K562 (cell line): ENCODE data around the gene SLC19A1. TPM values are rescaled to one million over a fixed set of nuclear protein-coding genes. Genes with fewer than 3 reads are reported as not detected.

Experiments used
- ATAC-seq: fragments of 200-7000 bp; cut with Tn5 transposase; 3 replicates; pipeline ENCODE4 v1.9.1; 2020; ENCODE audit warnings: moderate library complexity
- BruUV-seq: library from RNA; stranded (reverse); fragments of 400-500 nt; replicated peaks from 2 replicates; lab custom pipeline; 2021; lab: Mats Ljungman, UMichigan
- CTCF ChIA-PET: fragments of 300-600 bp; formaldehyde crosslinking; extraction: SDS; loops from one replicate; lab custom pipeline; 2021; ENCODE audit warnings: low intra/inter-chr PET ratio; lab: Yijun Ruan, JAX
- POLR2A ChIA-PET: fragments of 300-600, 350-650 bp; sonication (Branson Sonifier 250); formaldehyde crosslinking; extraction: SDS; loops from one replicate; lab custom pipeline; 2021; ENCODE audit warnings: antibody characterized with exemption, inconsistent platforms; lab: Yijun Ruan, JAX
- DNase-seq, 4 experiments: peaks; one replicate each; pipeline versions ENCODE4 v3.0.0 to v3.0.0-alpha.2; 2011 to 2018; ENCODE audit warnings: low spot score in 3 of 4, mixed read lengths in 3 of 4; ENCODE audit errors: extremely low read depth in 1 of 4
- FAIRE-seq: peaks from 2 replicates; lab custom pipeline; 2011; peaks lifted over from hg19 to GRCh38; lab: Jason Lieb, UNC
- H2AFZ ChIP-seq: 2 replicates; pipeline ENCODE4 v1.6.0; 2011; ENCODE audit warnings: low read depth, low read length, control low read depth, inconsistent platforms
- H3K27ac ChIP-seq: fragments of 200-600 bp; 3 replicates; pipeline ENCODE4 v1.8.0; 2011; ENCODE audit warnings: low read depth, mild to moderate bottlenecking, control low read depth, inconsistent platforms, low read length, moderate library complexity, mixed read lengths; ENCODE audit errors: extremely low read depth
- H3K27me3 ChIP-seq, 2 experiments: fragments of 300-600 bp in 1 of 2; 2 replicates in 1 of 2; 3 replicates in 1 of 2; pipeline versions ENCODE4 v1.6.0 to v1.8.0; 2011; ENCODE audit warnings: inconsistent platforms in 2 of 2, low read length in 2 of 2, mild to moderate bottlenecking in 1 of 2, mixed read lengths in 1 of 2, moderate library complexity in 1 of 2; ENCODE audit not compliant: control insufficient read depth in 2 of 2, insufficient read depth in 2 of 2
- H3K36me3 ChIP-seq: fragments of 300-600 bp; 3 replicates; pipeline ENCODE4 v1.8.0; 2011; ENCODE audit warnings: mild to moderate bottlenecking, low read length, inconsistent platforms; ENCODE audit not compliant: control insufficient read depth, insufficient read depth
- H3K4me1 ChIP-seq, 2 experiments: fragments of 200-600 bp in 1 of 2; replicated peaks in 1 of 2; 2 replicates in 1 of 2; 3 replicates in 1 of 2; pipeline versions ENCODE4 v1.5.1 to v1.8.0; 2011; ENCODE audit warnings: inconsistent platforms in 2 of 2, low read length in 2 of 2, mild to moderate bottlenecking in 1 of 2, mixed read lengths in 1 of 2, moderate library complexity in 1 of 2; ENCODE audit not compliant: control insufficient read depth in 2 of 2, insufficient read depth in 2 of 2
- H3K4me2 ChIP-seq: 2 replicates; pipeline ENCODE4 v1.6.1; 2011; ENCODE audit warnings: low read length, control low read depth, inconsistent platforms, mixed read lengths; ENCODE audit not compliant: insufficient read depth
- H3K4me3 ChIP-seq: fragments of 200-600 bp; sonication (generic), shearing (Covaris generic); 2 replicates; pipeline ENCODE4 v1.5.1; 2016; ENCODE audit warnings: control low read depth, inconsistent platforms
- H3K79me2 ChIP-seq: fragments of 200-600 bp; 3 replicates; pipeline ENCODE4 v1.8.0; 2011; ENCODE audit warnings: low read length, inconsistent platforms; ENCODE audit not compliant: control insufficient read depth, insufficient read depth
- H3K9ac ChIP-seq, 2 experiments: 2 replicates each; pipeline versions ENCODE4 v1.6.0 to v1.6.1; 2011; ENCODE audit warnings: low read depth in 2 of 2, low read length in 2 of 2, control low read depth in 1 of 2, inconsistent platforms in 1 of 2, mild to moderate bottlenecking in 1 of 2, mixed read lengths in 1 of 2; ENCODE audit not compliant: insufficient read depth in 1 of 2
- H3K9me1 ChIP-seq: one replicate; pipeline ENCODE4 v1.6.0; 2011; ENCODE audit warnings: inconsistent platforms, mild to moderate bottlenecking, low read length, moderate library complexity; ENCODE audit not compliant: control insufficient read depth, insufficient read depth
- H3K9me3 ChIP-seq: replicated peaks from 2 replicates; pipeline ENCODE4 v1.5.1; 2011; ENCODE audit warnings: low read depth, low read length, inconsistent platforms; ENCODE audit not compliant: control insufficient read depth, insufficient read depth
- H4K20me1 ChIP-seq: replicated peaks from 2 replicates; pipeline ENCODE4 v1.6.1; 2011; ENCODE audit warnings: low read length, inconsistent platforms, mixed read lengths; ENCODE audit not compliant: control insufficient read depth, insufficient read depth
- BRCA1 ChIP-seq, 2 experiments: fragments of 450-650 bp in 1 of 2; sonication (generic) in 1 of 2; formaldehyde crosslinking in 1 of 2; IDR thresholded peaks; 2 replicates each; pipeline versions ENCODE4 v1.5.0 to v1.6.1; 2017 to 2020; ENCODE audit warnings: mild to moderate bottlenecking in 1 of 2, missing genetic modification reagents in 1 of 2
- NFIC ChIP-seq: fragments of 450-650 bp; IDR thresholded peaks from 2 replicates; pipeline ENCODE4 v1.6.1; 2017; ENCODE audit warnings: mild to moderate bottlenecking, inconsistent platforms
- RFX5 ChIP-seq: IDR thresholded peaks from 2 replicates; pipeline ENCODE4 v1.6.1; 2011; ENCODE audit warnings: low read depth, mild to moderate bottlenecking, improper control_type of control experiment, low read length
- ZHX1 ChIP-seq: fragments of 150-350 bp; conservative IDR thresholded peaks from 2 replicates; pipeline ENCODE4 v1.6.1; 2014; ENCODE audit warnings: low read length
- ZNF143 ChIP-seq: sonication (generic); formaldehyde crosslinking; IDR thresholded peaks from 2 replicates; pipeline ENCODE4 v1.9.0; 2022; ENCODE audit warnings: mild to moderate bottlenecking, missing genetic modification reagents
- WGBS: fragments of 100-300 bp; shearing (Covaris generic); methylation state at CpG from one replicate; pipeline ENCODE4 v1.1.6; 2016; ENCODE audit warnings: low coverage, mixed read lengths; ENCODE audit not compliant: insufficient coverage; ENCODE audit errors: missing lambda C conversion rate; 5-methylcytosine and 5-hydroxymethylcytosine counted together
- in situ Hi-C: fragments of 300-500 bp; cut with MboI; formaldehyde crosslinking; loops from 4 replicates; pipeline ENCODE4 v1.15.0; 2018; ENCODE audit warnings: inconsistent platforms, mixed read lengths
- intact Hi-C: fragments of 100-400 bp; cut with micrococcal nuclease; formaldehyde crosslinking; loops from 2 replicates; pipeline ENCODE4 v1.14.2; 2022
- polyA plus RNA-seq, 8 experiments: library from polyadenylated mRNA; depleted of rRNA in 4 of 8; stranded (reverse) in 5 of 8; unstranded in 3 of 8; fragments of >200 nt; fragmentation: Nextera tagmentation in 2 of 8; fragmentation: Illumina TruSeq in 1 of 8; extraction: Ambion mirVana in 2 of 8; extraction: Trizol in 1 of 8; gene quantifications; 2 replicates each; pipeline versions ENCODE4 v1.2.1 to v1.2.3, GENCODE V29; 2011 to 2014; ENCODE audit warnings: inconsistent platforms in 1 of 8, missing spikeins in 1 of 8
- total RNA-seq, 7 experiments: library from RNA; depleted of rRNA in 6 of 7; stranded (reverse); fragments of >200 nt in 6 of 7; fragmentation: Illumina TruSeq in 2 of 7; extraction: Trizol in 2 of 7; gene quantifications; 2 replicates each; pipeline versions ENCODE4 v1.2.1 to v1.2.3, GENCODE V29; 2011 to 2021; ENCODE audit warnings: low replicate concordance in 1 of 7
- TF ChIP-seq, protein P1 (sequence below), 3 experiments: IDR thresholded peaks in 2 of 3; conservative IDR thresholded peaks in 1 of 3; 2 replicates each; pipeline ENCODE4 v1.5.1; 2011 to 2012; ENCODE audit warnings: low read length in 3 of 3, mild to moderate bottlenecking in 3 of 3, control low read depth in 2 of 3, improper control_type of control experiment in 1 of 3, inconsistent platforms in 1 of 3, low read depth in 1 of 3, mixed read lengths in 1 of 3, moderate library complexity in 1 of 3; ENCODE audit not compliant: insufficient read depth in 2 of 3
- TF ChIP-seq, protein P2 (sequence below): sonication (generic); formaldehyde crosslinking; IDR thresholded peaks from 2 replicates; pipeline ENCODE4 v1.9.0; 2022; ENCODE audit warnings: mild to moderate bottlenecking, missing genetic modification reagents
- TF ChIP-seq, protein P3 (sequence below): fragments of 450-650 bp; conservative IDR thresholded peaks from 2 replicates; pipeline ENCODE4 v1.6.1; 2016; ENCODE audit warnings: missing genetic modification characterization, low read depth, mild to moderate bottlenecking, missing compliant biosample characterization, moderate library complexity

Gene SLC19A1
- total and polyA plus RNA-seq, 9 of the 15 experiments (the other 6 are each of a cell fraction or from before 2014, with no cell fraction given) = 0.65 to 88.7 (median 12.0) TPM

- TF ChIP-seq, protein P1, sequence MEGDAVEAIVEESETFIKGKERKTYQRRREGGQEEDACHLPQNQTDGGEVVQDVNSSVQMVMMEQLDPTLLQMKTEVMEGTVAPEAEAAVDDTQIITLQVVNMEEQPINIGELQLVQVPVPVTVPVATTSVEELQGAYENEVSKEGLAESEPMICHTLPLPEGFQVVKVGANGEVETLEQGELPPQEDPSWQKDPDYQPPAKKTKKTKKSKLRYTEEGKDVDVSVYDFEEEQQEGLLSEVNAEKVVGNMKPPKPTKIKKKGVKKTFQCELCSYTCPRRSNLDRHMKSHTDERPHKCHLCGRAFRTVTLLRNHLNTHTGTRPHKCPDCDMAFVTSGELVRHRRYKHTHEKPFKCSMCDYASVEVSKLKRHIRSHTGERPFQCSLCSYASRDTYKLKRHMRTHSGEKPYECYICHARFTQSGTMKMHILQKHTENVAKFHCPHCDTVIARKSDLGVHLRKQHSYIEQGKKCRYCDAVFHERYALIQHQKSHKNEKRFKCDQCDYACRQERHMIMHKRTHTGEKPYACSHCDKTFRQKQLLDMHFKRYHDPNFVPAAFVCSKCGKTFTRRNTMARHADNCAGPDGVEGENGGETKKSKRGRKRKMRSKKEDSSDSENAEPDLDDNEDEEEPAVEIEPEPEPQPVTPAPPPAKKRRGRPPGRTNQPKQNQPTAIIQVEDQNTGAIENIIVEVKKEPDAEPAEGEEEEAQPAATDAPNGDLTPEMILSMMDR (IDR thresholded peaks at IDR 0.05 in 2 of 3, conservative IDR thresholded peaks at IDR 0.05 in 1 of 3; ENCODE audit: insufficient read depth in 2 of 3, low read depth in 1 of 3, low read length in 3 of 3) = no peak
- no peak for TF ChIP-seq ZHX1
- TF ChIP-seq ZNF143 (CRISPR knock-in tag) = no peak
These were observed 36.7 kb upstream of the SLC19A1 start (continued) for GRCh38 chr21:45578811-45579381.

- 0 out of 2 replicates have a peak, but pooled peaks cover 3% of the 10 kb centered on the region for H3K9me3 ChIP-seq
- intact Hi-C loops = no loop called here
- WGBS = 3% methylated on average over 21 of the region's 21 CpGs
- ChIA-PET POLR2A (interaction anchor here (0.6 to 1.1 kb wide), 3 partner anchors 22 to 341 kb away, joined by 3 read pairs; no protein-coding TSS in a partner anchor), CTCF (no interaction called here)
- FAIRE-seq = no peak
- DNase-seq = no peak
- no peaks in the 10 kb centered on the region for H3K79me2 ChIP-seq
- no peak overlapping the region for H3K9ac ChIP-seq
- no peaks in the 10 kb centered on the region for H3K36me3 ChIP-seq
- H3K27me3 ChIP-seq = peaks cover 57 to 77% of the 10 kb centered on the region in 2 experiments
- BruUV-seq = no TSS peak
- no peak overlapping the region for H3K27ac ChIP-seq
- TF ChIP-seq NFIC (peak; percentile 62; the same call in 1 of the 2 replicates), BRCA1 (IDR thresholded peaks at IDR 0.05) (no peak), BRCA1 (CRISPR knock-in tag; IDR thresholded peaks at IDR 0.05) (no peak), RFX5 (no peak)
- TF ChIP-seq, protein P2, sequence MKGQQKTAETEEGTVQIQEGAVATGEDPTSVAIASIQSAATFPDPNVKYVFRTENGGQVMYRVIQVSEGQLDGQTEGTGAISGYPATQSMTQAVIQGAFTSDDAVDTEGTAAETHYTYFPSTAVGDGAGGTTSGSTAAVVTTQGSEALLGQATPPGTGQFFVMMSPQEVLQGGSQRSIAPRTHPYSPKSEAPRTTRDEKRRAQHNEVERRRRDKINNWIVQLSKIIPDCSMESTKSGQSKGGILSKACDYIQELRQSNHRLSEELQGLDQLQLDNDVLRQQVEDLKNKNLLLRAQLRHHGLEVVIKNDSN = peak; percentile 1; the same call in 1 of the 2 replicates
- TF ChIP-seq, protein P3, sequence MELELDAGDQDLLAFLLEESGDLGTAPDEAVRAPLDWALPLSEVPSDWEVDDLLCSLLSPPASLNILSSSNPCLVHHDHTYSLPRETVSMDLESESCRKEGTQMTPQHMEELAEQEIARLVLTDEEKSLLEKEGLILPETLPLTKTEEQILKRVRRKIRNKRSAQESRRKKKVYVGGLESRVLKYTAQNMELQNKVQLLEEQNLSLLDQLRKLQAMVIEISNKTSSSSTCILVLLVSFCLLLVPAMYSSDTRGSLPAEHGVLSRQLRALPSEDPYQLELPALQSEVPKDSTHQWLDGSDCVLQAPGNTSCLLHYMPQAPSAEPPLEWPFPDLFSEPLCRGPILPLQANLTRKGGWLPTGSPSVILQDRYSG (tag) = no peak
- H2AFZ ChIP-seq = no peak overlapping the region
- H3K4me2 ChIP-seq = no peak overlapping the region
- H3K9me1 ChIP-seq = no peaks in the 10 kb centered on the region
- no peak for ATAC-seq
- no peak overlapping the region for H3K4me3 ChIP-seq
- H3K4me1 ChIP-seq = peaks cover 2 to 39% of the 10 kb centered on the region in 2 experiments; a peak in 2 of 5 replicates
- H4K20me1 ChIP-seq = peaks cover 6% of the 10 kb centered on the region; the same call in 1 of the 2 replicates
- in situ Hi-C loops = no loop called here
These were observed 36.0 kb upstream of the SLC19A1 start for GRCh38 chr21:45578176-45578801.
